ENCODE measurements around the gene SPEG. TPM values are rescaled to one million over a fixed set of nuclear protein-coding genes. Genes with fewer than 3 reads are reported as not detected.
A peak's percentile ranks its signal among the peaks of the same experiment; 100 is the strongest.

Gene SPEG
- total RNA-seq, result 1 to 10 TPM in 1 of 6 experiments, under 1 TPM in 5; 0.24 to 1.5 (median 0.48) TPM
- long read RNA-seq, result 0 reads

GRCh38 chr2:219434718-219435525, at the start of gene SPEG:
Gene SPEG (plus strand): TSS chr2:219434843. CDS start chr2:219434978, 135 bp downstream.
- no peak for DNase-seq
- H3K4me3 ChIP-seq, result no peak within 1 kb of the TSS
- no peak within 1 kb of the TSS for H3K27ac ChIP-seq
- WGBS (ENCODE audit: insufficient coverage, low coverage, low lambda C conversion rate, missing lambda C conversion rate), result 6% methylated on average over 11 of the region's 77 CpGs
- no peaks in the 10 kb centered on the region for H3K36me3 ChIP-seq
- H3K9me3 ChIP-seq, result no peaks in the 10 kb centered on the region
- TF ChIP-seq, protein P1, sequence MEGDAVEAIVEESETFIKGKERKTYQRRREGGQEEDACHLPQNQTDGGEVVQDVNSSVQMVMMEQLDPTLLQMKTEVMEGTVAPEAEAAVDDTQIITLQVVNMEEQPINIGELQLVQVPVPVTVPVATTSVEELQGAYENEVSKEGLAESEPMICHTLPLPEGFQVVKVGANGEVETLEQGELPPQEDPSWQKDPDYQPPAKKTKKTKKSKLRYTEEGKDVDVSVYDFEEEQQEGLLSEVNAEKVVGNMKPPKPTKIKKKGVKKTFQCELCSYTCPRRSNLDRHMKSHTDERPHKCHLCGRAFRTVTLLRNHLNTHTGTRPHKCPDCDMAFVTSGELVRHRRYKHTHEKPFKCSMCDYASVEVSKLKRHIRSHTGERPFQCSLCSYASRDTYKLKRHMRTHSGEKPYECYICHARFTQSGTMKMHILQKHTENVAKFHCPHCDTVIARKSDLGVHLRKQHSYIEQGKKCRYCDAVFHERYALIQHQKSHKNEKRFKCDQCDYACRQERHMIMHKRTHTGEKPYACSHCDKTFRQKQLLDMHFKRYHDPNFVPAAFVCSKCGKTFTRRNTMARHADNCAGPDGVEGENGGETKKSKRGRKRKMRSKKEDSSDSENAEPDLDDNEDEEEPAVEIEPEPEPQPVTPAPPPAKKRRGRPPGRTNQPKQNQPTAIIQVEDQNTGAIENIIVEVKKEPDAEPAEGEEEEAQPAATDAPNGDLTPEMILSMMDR (IDR thresholded peaks at IDR 0.05), result no peak
- no peak for TF ChIP-seq POLR2A (IDR thresholded peaks at IDR 0.05)
- no peaks in the 10 kb centered on the region for H3K27me3 ChIP-seq
- no peak for ATAC-seq
- peaks cover 0 to 7% (median 0%) of the 10 kb centered on the region in 4 donors for H3K4me1 ChIP-seq
- intact Hi-C loops (cut with DNase I), result no loop called here

GRCh38 chr2:219384859-219385258, 49.8 kb upstream of the SPEG start:
- H3K27me3 ChIP-seq, result no peaks in the 10 kb centered on the region
- peaks cover 0 to 12% (median 0%) of the 10 kb centered on the region in 4 donors for H3K4me1 ChIP-seq
- no peak for ATAC-seq
- 29% methylated on average over 2 of the region's 2 CpGs for WGBS (ENCODE audit: insufficient coverage, low coverage, low lambda C conversion rate, missing lambda C conversion rate)
- no peaks in the 10 kb centered on the region for H3K9me3 ChIP-seq
- peaks cover 0 to 54% (median 30%) of the 10 kb centered on the region in 4 donors for H3K36me3 ChIP-seq
- TF ChIP-seq, protein P1 (IDR thresholded peaks at IDR 0.05), result no peak
- TF ChIP-seq POLR2A (IDR thresholded peaks at IDR 0.05), result no peak
- intact Hi-C loops (cut with DNase I), result no loop called here
- no peak overlapping the region for H3K27ac ChIP-seq
- no peak for DNase-seq
- H3K4me3 ChIP-seq, result no peak overlapping the region

DNA sequence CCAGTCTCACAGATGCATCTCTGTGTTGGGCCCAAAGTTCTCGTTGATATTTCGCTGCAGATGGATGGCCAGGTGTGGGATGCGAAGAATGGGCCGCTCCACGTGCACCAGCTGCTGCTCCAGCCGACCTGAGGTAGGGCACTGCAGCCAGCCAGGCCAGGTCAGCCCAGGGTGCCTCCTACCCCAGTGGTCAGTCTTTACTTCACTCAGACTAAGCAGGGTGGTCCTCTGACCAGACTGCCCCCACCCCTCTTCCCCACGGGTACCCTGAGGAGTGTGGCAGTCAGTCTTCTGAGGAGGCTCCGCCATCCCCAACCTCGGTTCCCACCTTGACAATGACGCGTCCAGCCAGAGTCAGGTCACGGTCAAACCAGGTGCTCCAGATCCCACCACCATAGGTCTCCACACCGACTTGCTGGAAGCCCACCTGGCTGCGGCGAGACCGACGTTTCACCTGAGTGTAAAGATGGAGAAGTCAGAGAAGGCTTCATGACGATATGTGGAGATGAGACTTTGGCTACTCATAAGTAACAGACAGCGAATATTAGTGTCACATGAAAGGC, 48.6 kb upstream of the SPEG start:
- peaks cover 0 to 12% (median 0%) of the 10 kb centered on the region in 4 donors for H3K4me1 ChIP-seq

DNA sequence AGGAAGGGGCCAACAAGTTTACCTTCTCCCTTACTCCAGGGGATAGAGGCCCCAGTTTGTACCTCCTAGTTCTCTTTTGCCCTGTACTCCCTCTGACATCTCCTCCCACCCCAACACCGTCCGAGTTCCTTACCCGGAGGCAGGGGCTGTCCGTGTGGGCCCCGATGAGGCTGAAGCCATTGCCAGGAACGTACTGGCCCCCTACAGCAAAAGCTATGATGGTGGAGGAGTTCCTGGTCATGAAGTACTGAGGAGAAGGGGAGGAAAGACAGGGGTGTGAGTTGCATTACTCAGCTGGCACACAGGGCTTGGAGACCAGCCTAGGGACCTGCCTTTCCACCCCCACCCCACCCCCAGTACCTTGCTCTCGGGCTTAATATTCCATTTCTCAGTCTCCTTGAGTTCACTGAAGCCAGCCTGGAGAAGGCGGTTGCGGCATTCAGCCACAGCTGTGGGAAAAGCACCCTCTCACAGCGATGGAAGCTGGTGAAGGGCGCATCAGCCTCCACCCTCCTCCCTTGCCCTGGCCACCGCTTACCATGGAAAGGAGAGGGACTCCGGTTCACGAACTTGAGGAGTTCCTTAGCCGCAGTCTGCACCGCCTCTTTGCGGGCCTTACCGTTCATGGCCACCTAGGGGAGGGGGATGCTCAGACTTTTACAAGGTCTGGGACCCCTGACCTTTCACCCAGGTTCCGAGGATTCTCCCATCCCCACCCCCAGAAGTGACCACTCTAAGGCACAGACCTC, 47.9 kb upstream of the SPEG start:
- Histone ChIP-seq H3K36me3 (peaks cover 0 to 44% (median 26%) of the 10 kb centered on the region in 4 donors), H3K27me3 (no peaks in the 10 kb centered on the region), H3K4me3 (peak overlapping the region; percentile 93 to 97 (median 94)), H3K4me1 (peaks cover 0 to 12% (median 0%) of the 10 kb centered on the region in 4 donors), H3K9me3 (no peaks in the 10 kb centered on the region), H3K27ac (peak overlapping the region; percentile 89 to 96 (median 89))
- intact Hi-C loops (cut with DNase I), result no loop called here
- no peak for TF ChIP-seq POLR2A (IDR thresholded peaks at IDR 0.05)
- TF ChIP-seq, protein P1 (IDR thresholded peaks at IDR 0.05), result no peak
- DNase-seq, result no peak
- WGBS (ENCODE audit: insufficient coverage, low coverage, low lambda C conversion rate, missing lambda C conversion rate), result 31% methylated on average over 16 of the region's 19 CpGs
- ATAC-seq, result no peak

More for the DNA sequence above, 48.6 kb upstream of the SPEG start:
- H3K27me3 ChIP-seq, result no peaks in the 10 kb centered on the region
- 94% methylated on average over 8 of the region's 19 CpGs for WGBS (ENCODE audit: insufficient coverage, low coverage, low lambda C conversion rate, missing lambda C conversion rate)
- no peaks in the 10 kb centered on the region for H3K9me3 ChIP-seq
- no peak for DNase-seq
- peaks cover 0 to 50% (median 26%) of the 10 kb centered on the region in 4 donors for H3K36me3 ChIP-seq
- no peak for ATAC-seq
- H3K4me3 ChIP-seq, result no peak overlapping the region
- no peak overlapping the region for H3K27ac ChIP-seq
- intact Hi-C loops (cut with DNase I), result no loop called here
- TF ChIP-seq POLR2A (IDR thresholded peaks at IDR 0.05), result no peak
- TF ChIP-seq, protein P1 (IDR thresholded peaks at IDR 0.05), result no peak

Measured in right lobe of liver (tissue), 6 donors.